Peyer's patch (tissue), 4 donors: Measurements from ENCODE around the gene PSPH.
A peak's percentile ranks its signal among the peaks of the same experiment; 100 is the strongest.

Experiments
- CTCF ChIP-seq, 6 experiments: fragments of 450-650 bp in 4 of 6; fragments of 200-600 bp in 2 of 6; sonication (generic) in 1 of 6; IDR thresholded peaks; one replicate each; pipeline ENCODE4 v1.5.1; 2017 to 2019; ENCODE audit warnings: antibody characterized with exemption in 6 of 6, mild to moderate bottlenecking in 3 of 6, moderate library complexity in 1 of 6
- POLR2A ChIP-seq, 2 donors: fragments of 450-650 bp; IDR thresholded peaks; one replicate each; pipeline ENCODE4 v1.5.1; 2017; ENCODE audit warnings: antibody characterized with exemption in 2 of 2, mild to moderate bottlenecking in 2 of 2, moderate library complexity in 2 of 2

GRCh38 chr7:56092789-56093531 is 41.7 kb upstream of the PSPH start, which contains the start of gene PHKG1:
- TF ChIP-seq CTCF (IDR thresholded peaks at IDR 0.05) = peak in 3 of 6 experiments; percentile 12 to 20 (median 15)
- TF ChIP-seq POLR2A (IDR thresholded peaks at IDR 0.05) = no peak
